GM13977 (cell line): ENCODE measurements around the gene NAXE.
"Not testable (repeated sequence)": the region's sequence is repeated elsewhere in the genome, so short reads cannot be mapped to it uniquely, and the experiment has no call there.

Experiments
- DNase-seq: peaks from one replicate; pipeline ENCODE4 v3.0.0; 2012; ENCODE audit warnings: low spot score
- CTCF ChIP-seq: IDR thresholded peaks from 2 replicates; pipeline ENCODE4 v1.5.1; 2012; ENCODE audit warnings: mild to moderate bottlenecking, control low read depth; ENCODE audit not compliant: insufficient read depth; ENCODE audit errors: extremely low read depth, missing control alignments
- in situ Hi-C: fragments of 300-500 bp; cut with MboI; formaldehyde crosslinking; loops from one replicate; pipeline ENCODE4 v1.12.0; 2022; ENCODE audit warnings: low sequenced_read_pairs, low pct_unique_long_range_greater_than_20kb, mixed read lengths, inconsistent platforms; ENCODE audit not compliant: unreplicated experiment

Gene NAXE

DNA sequence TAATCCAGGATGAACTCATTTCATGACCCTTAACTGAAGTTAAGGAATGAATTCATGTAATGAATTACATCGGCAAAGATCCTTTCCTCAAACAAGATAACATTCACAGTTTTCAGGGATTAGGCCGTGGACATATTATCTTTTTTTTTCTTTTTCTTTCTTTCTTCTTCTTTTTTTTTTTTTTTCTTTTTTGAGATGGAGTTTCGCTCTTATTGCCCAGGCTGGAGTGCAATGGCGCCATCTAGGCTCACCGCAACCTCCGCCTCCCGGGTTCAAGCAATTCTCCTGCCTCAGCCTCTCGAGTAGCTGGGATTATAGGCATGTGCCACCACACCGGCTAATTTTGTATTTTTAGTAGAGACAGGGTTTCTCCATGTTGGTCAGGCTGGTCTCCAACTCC, 39.6 kb downstream of the NAXE start:
- DNase-seq, in situ Hi-C loops: not testable (repeated sequence)
- peak; percentile 8 for TF ChIP-seq CTCF

- TF ChIP-seq CTCF: no peak
- in situ Hi-C loops: no loop called here
- no peak for DNase-seq
These were observed 40.8 kb downstream of the NAXE start for GRCh38 chr1:156632355-156632754.

GRCh38 chr1:156638189-156638985, 46.8 kb downstream of the NAXE start:
- no peak for TF ChIP-seq CTCF
- DNase-seq: no peak
- in situ Hi-C loops: no loop called here

GRCh38 chr1:156639601-156640101, 48.1 kb downstream of the NAXE start:
- in situ Hi-C loops: no loop called here
- no peak for TF ChIP-seq CTCF
- no peak for DNase-seq

- TF ChIP-seq CTCF: no peak
- in situ Hi-C loops: no loop called here
These were observed 49.5 kb downstream of the NAXE start for GRCh38 chr1:156640842-156641706.

DNA sequence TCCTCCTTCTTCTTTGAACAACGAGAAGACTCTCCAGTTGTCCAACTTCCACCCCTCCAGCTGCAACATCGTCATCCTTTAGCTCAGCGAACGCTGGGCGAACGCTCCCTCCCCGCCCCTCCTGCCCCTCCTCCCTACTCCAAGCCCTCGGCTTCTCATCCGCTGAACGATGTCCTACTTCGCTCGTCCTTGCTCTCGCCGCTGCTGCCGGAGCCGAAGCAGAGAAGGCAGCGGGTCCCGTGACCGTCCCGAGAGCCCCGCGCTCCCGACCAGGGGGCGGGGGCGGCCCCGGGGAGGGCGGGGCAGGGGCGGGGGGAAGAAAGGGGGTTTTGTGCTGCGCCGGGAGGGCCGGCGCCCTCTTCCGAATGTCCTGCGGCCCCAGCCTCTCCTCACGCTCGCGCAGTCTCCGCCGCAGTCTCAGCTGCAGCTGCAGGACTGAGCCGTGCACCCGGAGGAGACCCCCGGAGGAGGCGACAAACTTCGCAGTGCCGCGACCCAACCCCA, 50.2 kb downstream of the NAXE start, which contains the start of gene BCAN:
BCAN (plus strand) TSS at position 357 of the 504 bp plus-strand sequence. CDS start 3,938 bp downstream, outside the sequence.
- no peak for TF ChIP-seq CTCF
- peak; percentile 74 for DNase-seq
- in situ Hi-C loops: no loop called here

More at GRCh38 chr1:156640842-156641706, 49.5 kb downstream of the NAXE start:
- no peak for DNase-seq
